DMS114 treated with DMSO at 0.1 percent for 48 hours (cell line): ENCODE data around the gene TRIM63.

Source experiments
- DNase-seq: peaks from one replicate; lab custom pipeline; 2025; ENCODE audit not compliant: unreplicated experiment; lab: John Stamatoyannopoulos, UW

Gene TRIM63

DNA sequence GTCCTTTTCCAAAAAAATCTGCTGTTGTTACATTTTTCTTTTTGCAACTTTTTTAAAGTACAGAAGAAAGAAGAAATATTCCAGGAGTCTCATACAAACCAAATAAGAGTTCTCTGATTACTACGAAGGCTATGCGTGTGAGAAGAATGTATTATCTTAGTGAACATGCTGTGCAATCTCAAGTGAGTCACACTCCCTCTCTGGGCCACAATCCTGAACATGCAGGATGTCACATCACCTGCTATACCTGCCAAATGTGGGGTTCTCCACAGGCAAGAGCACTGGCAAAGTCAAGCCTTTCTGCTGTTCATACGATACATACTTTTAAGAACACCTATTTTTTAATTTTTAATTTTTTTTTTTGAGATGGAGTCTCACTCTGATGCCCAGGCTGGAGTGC is 21.7 kb upstream of the TRIM63 start:
- DNase-seq: no peak

DNA sequence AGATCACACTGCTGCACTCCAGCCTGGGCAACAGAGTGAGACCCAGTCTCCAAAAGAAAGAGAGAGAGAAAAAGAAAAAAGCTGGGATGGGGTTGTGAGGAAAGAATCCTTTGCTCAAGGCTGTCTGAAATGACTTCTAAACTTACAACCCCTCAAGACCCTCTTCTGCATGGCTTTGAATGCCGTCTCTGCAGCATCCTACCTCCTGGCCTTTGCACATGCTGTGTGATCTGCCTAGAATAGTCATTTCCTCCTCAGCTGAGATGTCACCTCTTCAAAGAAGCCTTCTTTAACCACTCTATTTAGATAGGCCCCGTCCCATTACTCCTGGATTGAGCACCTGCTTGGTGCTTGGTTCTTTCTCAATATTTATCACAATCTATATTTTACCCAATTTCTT is 17.4 kb upstream of the TRIM63 start:
- no peak for DNase-seq

DNA sequence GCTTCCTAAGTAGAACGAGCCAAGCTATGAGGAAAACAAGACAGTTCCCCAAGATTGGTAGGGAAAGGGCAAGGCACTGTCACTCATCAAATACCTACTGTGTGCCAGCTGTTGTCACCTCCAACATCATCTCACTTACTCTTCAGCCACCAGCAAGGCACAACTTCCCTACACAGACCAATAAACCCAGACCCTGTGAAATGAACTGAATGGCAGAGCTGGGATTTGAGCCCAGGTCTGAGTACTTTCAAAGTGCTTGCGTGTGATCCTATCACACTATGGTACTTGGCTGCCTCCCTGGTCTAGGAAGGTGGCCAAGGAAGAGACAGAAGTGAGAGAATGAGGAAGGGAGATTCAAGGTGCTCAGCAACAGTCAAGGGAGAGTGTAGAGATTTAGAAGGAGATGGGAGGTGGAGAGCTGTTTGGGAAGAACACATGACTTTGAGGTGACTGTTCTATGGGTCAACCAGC is 16.7 kb upstream of the TRIM63 start:
- no peak for DNase-seq

DNA sequence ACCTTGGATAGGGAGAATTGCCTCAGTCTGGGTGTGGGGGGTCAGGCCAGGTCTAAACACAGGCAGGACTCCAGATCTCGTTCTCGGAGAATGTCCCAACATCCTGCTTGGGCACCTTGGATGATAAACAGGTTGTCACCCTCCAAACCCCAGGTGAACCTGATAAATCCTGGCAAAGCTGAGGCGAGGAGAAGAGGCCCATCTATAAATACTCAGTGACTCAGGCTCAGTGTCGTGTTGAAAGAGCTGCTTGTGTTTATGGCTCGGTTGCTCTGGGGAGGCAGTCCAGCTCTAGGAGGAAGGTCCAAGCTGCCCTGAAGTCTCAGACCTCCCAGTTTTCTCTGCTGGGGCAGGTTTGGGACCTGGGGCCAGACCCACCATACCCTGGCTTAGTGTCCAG is 15.8 kb upstream of the TRIM63 start:
- DNase-seq: no peak

DNA sequence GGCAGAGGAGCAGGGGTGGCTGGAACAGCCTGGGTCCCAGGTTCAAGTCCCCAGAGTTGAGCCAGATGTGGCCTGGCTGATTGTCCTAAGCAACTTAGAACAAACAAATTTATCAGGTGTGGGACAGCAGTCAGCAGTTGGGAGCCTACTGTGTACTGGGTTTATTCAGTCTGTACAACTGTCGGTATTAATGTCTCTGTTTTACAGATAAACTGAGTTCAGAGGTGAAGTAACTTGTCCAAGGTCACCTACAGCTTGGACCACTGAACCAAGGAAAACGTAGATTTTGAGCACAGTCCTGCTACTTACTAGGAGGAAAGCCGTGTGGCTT is 14.6 kb upstream of the TRIM63 start:
- DNase-seq: no peak

DNA sequence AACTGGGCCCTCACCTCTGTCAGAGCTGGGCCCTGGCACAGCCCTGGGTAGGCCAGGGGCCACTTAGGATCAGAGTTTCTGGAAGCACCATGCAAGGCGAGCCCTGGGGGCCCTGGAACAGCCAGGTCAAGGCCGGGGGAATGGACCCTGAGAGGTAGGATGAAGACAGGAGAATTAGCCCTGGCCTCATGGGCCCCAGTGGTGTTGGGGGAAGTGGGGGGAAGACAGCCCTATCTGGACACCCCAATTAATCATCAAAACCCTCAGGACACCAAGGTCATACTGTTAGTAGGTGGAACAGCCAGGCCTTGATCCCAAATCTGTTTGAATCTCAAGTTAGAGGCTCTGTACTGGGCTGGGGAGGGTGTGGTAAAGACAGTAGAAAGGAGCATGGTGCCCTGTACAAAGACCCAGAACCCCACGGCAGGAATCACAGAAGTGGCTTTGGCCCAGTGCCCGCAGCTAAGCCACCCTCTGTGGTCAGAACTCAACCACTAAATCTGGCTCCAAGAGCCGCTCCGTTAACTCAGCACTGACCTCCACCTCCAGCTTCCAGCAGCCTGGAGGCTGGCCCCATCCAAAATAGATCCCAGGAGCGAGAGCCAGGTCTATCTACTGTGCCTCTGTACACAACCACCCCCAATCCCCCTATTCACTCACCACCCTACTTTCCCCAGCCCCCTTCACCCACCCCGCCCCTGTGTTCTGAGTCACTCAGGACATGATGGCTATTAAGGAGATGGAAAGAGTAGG is 14.0 kb upstream of the TRIM63 start:
- no peak for DNase-seq

DNA sequence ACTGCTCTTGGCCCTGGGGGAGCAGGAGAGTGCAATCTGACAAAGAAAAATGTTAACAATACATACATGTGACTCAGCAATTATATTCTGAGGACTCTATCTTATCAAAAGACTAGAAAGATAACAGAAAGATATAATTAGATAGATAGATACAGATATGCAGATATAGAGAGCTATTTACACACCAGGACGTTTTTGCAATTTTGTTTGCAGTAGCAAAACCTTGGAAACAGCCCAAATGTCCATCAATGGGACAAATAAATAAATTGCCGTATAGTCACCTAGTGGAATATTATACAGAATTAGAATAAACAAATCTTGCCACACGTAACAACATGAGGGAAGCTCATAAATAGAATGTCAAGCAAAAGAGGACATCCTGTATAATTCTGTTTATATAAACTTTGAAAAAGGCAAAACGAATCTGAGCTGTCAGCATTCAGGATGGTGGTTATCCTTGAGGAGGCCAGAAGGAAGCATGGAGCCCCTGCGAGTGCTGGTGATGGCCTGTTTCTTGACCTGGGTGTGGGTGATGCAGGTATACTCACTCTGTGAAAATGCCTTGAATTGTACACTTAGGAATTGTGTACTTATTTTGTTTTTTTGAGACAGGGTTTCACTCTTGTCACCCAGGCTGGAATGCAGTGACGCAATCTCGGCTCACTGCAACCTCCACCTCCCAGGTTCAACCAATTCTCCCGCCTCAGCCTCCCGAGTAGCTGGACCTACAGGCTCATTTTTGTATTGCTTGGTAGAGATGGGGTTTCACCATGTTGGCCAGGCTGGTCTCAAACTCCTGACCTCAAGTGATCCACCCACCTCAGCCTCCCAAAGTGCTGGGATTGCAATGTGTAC is 12.8 kb upstream of the TRIM63 start:
- no peak for DNase-seq

DNA sequence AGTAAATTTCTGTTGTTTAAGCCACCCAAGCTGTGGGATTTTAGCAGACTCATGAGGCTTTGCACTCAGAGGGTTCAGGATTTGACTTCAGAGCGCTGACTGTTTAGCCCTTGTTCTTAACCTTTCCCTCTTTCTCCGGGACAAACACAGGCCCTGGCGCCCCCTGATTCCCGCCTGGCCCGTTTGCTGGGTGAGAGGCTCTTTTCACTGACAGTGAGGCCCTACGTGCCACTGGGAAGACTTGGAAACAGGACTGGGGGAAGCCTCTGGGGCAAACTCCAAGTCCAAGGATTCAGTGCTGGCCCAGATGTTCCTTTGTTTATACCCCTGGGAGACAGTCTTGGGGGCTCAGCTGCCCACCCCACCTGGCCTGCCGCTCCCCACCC is 11.7 kb upstream of the TRIM63 start:
- DNase-seq: no peak

DNA sequence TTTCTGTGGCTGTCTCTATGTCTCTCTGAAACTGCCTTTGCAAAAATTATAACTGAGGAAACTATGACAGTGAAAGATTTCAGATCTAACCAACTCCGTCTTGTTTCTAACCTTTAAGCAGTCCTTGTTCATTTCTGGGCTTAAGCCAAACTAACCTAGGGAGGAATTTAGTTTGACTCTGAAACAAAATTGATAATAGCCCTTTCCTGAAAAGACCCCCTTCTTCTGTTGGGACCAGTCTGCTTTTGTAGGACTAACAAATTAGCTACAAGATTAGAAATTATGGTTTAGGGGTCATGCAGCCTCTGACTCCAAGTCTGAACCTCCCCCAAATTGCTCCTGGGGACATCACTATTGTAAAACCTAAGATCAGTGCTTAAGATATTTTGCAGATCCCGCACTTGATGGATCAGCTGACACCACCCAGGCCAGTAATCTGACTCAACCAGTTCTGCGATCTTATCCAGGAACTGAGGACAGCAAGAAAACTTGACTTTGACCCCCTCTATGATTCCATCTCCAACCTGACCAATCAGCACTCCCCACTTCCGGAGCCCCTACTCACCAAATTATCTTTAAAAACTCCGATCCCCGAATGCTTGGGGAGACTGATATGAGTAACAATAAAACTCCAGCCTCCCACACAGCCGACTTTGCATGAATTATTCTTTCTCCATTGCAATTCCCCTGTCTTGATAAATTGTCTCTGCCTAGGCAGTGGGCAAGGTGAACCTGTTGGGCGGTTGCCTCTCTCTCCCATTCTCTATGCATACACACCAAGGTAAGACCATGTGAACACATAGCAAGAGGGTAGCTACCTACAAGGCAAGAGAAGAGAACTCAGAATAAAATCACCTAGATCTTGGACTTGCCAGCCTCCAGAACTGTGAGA is 11.1 kb upstream of the TRIM63 start:
- no peak for DNase-seq

DNA sequence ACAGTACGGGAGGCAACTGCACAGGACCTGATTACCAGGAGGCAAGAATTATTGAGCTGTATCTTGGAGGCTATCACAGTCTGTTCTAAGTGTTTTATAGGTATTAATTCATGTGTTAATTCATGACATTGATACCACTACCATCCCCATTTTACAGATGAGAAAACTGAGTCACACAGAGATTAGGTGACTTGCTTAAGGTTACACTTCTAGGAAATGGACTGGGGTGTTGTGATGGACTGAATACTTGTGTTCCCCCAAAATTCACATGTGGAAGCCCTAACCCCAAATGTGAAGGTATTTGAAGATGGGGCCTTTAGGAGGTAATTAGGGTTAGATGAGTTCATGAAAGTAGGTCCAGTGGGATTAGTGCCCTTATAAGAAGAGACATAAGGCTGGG is 10.1 kb upstream of the TRIM63 start:
- DNase-seq: no peak

DNA sequence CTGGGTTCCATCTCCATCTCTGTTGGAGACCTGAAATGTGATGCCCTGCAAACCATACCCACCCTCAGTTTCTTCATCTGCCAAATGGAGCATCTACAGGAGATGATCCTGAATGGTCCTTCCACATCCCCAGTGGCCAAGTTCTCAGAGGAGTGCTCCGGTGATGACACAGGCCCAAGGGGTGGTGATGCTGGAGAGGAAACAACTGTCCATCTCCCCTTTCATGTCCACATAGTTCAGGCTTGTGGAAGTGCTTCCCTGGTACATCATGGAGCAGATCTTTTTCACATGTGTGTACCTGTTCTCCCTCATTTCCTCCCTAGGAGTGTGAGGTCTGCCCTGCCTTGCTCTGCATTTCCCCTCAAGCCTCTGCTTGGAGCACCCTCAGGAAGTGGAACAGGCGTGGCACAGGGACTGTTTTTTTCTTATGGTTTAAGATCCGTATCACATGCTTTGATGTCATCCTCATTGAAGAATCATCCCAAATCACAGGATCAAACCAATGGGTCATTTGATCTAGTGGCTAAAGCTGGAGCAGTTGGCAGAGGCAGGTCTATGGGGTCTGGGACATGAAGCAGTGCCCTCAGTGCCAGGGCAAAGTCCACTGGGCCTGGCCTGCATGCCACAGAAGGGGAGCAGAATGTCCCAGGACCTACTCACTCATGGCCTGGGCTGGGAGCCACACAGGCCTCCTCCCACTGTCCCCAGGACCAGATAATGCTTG is 8.2 kb upstream of the TRIM63 start:
- DNase-seq: no peak

DNA sequence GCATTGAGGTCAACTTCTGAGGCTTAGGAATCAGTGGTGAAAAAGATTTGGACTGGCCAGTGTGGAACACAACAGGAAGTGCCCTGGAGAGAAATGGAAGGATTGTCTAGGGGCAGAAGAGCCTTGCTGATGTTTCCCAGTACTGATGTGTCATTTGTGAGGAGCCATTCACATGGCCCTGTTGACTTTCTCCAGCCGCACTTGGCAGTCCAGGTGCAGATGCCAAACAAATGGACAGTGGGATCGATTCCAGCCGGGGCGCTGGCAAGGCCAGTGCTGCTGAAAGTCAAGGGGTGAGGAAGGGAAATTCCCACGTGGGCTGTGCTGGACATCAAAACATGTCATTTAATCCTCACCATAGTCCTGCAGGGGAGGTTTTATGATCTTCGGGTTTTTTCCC is 4.9 kb upstream of the TRIM63 start:
- no peak for DNase-seq

DNA sequence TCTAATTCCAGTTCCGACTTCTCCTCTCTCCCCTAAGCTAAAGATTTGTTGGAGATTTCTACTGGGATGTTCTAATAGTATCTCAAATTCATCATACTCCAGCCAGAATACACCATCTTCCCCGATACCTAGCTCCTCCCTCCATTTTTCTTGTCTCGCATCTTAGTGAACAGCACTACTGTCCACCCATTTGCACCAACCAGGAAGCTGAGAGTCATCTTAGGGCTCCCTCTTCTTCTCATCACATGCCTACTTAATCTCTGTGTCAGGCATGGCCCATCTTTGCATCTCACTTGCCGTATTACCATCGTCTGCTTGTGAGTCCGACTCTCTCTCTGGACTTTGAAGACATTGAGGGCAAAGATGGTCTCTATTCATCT is 3.5 kb upstream of the TRIM63 start:
- no peak for DNase-seq

DNA sequence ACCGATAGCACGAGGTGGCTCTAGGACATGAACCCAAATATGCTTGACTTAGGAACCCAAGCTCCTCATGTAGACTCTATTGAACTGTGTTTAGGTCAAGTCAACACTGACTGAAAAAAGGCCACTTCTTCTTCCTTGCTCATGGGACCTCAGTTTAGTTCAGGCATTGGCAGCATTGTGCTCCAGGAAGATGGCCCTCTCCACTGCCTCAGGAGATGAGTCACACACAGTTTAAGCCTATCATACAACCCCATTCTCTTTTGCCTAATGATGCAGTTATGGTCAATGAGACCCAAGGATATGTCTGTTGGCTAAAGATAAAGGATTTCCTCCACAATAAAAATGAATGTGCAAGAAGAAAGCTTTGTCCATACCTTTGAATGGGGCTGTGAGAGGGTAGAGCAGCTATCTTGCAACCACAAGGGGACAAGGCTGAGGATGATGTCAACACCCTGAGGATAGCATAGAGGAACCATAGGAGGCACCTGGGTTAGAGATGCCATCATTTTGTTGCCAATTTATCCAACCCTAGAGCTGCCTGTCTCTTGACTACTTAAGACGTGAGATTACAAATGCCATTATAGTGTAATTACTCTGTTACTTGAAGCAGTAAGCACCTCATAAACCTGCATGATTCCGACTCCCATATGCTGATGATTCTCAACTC is 3.0 kb upstream of the TRIM63 start:
- DNase-seq: no peak

DNA sequence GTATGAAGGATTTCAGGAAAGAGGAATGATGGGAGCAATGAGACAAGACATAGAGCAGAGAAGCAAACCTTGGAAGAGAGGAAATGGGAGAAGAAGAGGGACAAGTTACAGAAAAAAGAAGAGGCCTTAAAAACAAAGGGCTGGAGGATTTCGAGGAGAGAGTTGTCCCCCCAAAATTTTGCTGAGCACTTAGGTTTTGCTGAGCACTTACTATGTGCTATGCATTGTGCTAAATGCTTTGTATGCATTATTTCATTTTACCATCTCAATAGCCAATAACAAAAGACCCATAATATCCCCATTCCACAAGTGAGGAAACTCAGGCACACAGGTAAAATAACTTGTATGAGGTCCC is 2.5 kb upstream of the TRIM63 start:
- no peak for DNase-seq

DNA sequence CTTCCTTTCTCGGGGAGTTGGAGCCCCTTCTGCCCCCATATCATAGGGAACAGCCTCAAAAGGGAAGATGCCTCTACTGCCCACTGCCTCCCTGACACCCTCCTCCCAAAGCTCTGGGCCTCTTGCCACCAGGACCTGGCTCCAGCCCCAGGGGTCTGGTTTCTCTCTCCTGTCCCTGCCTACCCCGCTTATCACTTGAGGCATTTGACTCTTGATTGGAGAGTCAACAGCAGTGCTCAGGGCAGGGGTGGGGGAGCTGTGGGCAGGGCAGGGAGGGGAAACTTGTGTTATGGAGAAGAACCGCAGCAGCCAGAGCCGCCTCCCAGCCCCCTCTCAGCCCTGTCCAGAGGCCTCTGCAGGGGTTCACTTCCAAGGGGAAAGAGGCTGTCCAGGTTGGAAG is 573 bp downstream of the TRIM63 start:
- no peak for DNase-seq

DNA sequence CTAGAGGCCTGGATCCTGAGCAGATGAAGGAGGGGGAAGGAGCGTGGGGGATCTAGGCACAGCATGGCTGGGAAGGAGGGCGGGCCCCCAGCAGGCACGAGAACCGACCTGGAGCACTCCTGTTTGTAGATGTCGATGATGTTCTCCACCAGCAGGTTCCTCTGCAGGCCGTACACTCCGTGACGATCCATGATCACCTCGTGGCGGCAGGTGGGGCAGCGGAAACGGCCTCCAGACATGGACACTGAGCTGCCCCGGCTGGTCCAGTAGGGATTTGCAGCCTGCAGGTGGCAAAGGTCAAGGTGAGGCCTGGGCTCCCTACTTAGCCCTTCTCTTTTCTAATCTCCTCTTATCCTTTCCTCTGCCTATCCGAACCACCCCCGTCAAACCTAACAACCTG is 1.3 kb downstream of the TRIM63 start:
- DNase-seq: no peak

DNA sequence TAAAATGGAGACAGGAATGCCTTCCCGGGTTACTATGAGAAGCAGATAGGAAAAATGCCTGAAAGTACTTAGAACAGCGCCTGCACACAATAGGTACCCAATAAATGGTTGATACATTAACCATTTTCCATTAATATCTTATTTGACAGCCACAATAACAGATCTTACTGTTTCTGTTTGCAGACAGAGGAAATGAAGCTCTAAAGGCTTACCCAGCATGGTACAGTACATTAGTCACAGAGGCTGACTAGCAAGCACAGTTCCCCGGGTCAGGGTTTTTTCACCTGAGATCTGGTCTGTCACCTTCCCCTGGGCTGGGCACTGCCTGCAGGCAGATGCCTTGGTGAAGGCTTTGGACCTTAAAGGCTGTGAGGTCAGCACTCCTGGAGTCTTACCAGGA is 2.9 kb downstream of the TRIM63 start:
- no peak for DNase-seq

DNA sequence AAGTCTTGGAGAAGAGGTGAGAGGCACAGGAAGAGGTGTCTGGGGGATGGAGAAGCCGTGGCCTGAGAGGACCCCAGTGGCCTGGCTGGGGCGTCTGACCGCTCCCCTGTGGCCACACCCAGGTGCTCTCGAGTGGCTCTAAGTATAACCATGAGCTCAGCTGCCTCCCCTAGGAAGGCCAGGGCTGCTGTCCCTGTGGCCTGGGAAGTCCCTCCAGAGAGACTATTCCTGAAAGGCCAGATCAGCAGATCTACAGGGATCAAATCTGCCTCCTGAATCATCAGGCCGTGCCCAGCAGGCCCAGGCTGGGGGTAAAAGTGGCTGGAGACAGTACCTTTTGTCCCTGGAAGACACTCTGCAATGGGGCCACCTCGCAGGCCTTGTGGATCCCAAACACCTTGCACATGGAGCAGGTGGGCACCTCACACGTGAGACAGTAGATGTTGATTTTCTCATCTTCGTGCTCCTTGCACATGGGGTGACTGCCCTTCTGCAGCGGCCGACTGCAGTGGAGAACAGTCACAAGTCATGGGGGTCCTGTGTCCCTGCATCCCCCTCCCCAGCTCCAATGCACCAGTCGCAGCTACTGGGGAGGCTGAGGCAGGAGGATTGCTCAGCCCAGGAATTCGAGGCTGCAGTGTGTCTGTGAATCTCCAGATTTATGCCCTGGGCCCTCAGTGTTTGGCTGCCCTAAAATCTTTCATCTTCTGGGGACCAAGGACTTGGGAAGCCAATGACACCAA is 6.4 kb downstream of the TRIM63 start:
- no peak for DNase-seq

DNA sequence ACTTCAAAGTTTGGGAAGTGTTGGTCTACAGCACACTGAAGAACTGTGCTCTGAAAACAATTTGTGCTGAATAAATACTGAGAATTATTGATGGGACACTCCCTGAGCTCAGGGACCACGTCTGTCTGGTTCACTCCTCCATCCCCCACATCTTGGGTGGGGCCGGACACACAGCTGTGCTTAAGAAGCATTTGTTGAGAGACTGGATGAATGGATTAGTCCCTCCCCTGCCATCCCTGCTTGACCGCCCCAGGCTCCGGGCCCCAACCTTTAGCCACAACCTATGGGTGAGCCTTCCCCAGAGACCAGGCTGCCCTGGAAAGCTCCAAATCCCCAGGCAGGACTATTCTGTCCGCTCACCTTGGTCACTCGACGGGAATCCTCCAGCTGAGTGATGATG is 7.5 kb downstream of the TRIM63 start:
- no peak for DNase-seq
